H1 (cell line): ENCODE data around the gene PGAP3. TPM values are rescaled to one million over a fixed set of nuclear protein-coding genes. Genes with fewer than 3 reads are reported as not detected.

ENCODE experiments used
- BACH1 ChIP-seq: IDR thresholded peaks from 2 replicates; pipeline ENCODE4 v1.6.1; 2012; ENCODE audit warnings: low read length, improper control_type of control experiment
- CBX5 ChIP-seq: fragments of 300-800, 300-1000 bp; sonication (generic); IDR thresholded peaks from 2 replicates; pipeline ENCODE4 v1.7.1; 2016; ENCODE audit warnings: antibody characterized with exemption, low read length, low read depth
- CHD7 ChIP-seq: fragments of 300-600 bp; sonication (generic); IDR thresholded peaks from 2 replicates; pipeline ENCODE4 v1.7.1; 2012; ENCODE audit warnings: low read length, moderate library complexity, mild to moderate bottlenecking, inconsistent platforms; ENCODE audit not compliant: insufficient replicate concordance
- POLR2A ChIP-seq, 2 experiments: IDR thresholded peaks; 1 replicate in 1 of 2; 2 replicates in 1 of 2; pipeline ENCODE4 v1.6.1; 2011; ENCODE audit warnings: low read depth in 2 of 2, low read length in 2 of 2, mild to moderate bottlenecking in 2 of 2; ENCODE audit errors: control extremely low read depth in 1 of 2
- RFX5 ChIP-seq: IDR thresholded peaks from 2 replicates; pipeline ENCODE4 v1.6.1; 2011; ENCODE audit warnings: low read depth, low read length, improper control_type of control experiment, borderline replicate concordance
- RXRA ChIP-seq: IDR thresholded peaks from 2 replicates; pipeline ENCODE4 v1.6.1; 2011; ENCODE audit warnings: low read depth, mild to moderate bottlenecking, low read length, moderate library complexity; ENCODE audit not compliant: insufficient read depth
- SIRT6 ChIP-seq: IDR thresholded peaks from one replicate; pipeline ENCODE4 v1.7.1; 2012; ENCODE audit warnings: low read length, inconsistent platforms
- SP1 ChIP-seq: IDR thresholded peaks from 2 replicates; pipeline ENCODE4 v1.6.1; 2011; ENCODE audit warnings: low read depth, low read length
- polyA plus RNA-seq, 7 experiments: library from polyadenylated mRNA; depleted of rRNA in 3 of 7; stranded (reverse) in 5 of 7; unstranded in 2 of 7; fragments of >200 nt in 5 of 7; fragments of 200-250 nt in 2 of 7; gene quantifications; 1 replicate in 5 of 7; 2 replicates in 1 of 7; 4 replicates in 1 of 7; pipeline versions ENCODE4 v1.2.1 to v1.2.3, GENCODE V29; 2011 to 2013; ENCODE audit warnings: missing spikeins in 2 of 7, mixed read lengths in 2 of 7
- total RNA-seq: library from RNA; stranded (reverse); fragmentation: NEBNext Ultra II Directional; extraction: Animal tissue kit (Norgen Biotek cat#: 25700); gene quantifications from 2 replicates; pipeline ENCODE4 v1.2.1, GENCODE V29; 2021

The PGAP3 gene
- total and polyA plus RNA-seq, 2 of the 8 experiments (the other 6 are each of a cell fraction or from before 2014, with no cell fraction given), result 21.0 to 30.7 TPM

GRCh38 chr17:39715375-39716072 lies 27.7 kb upstream of the PGAP3 start (continued):
- TF ChIP-seq CHD7 (no peak), SIRT6 (no peak), SP1 (no peak), BACH1 (no peak), RXRA (no peak), CBX5 (no peak), POLR2A (IDR thresholded peaks at IDR 0.05; ENCODE audit: control extremely low read depth in 1 of 2, low read depth in 2 of 2, low read length in 2 of 2) (no peak), RFX5 (no peak)
- TF ChIP-seq, all 59 proteins: peak for 0
